ENCODE results near the gene KCNJ6. TPM values are rescaled to one million over a fixed set of nuclear protein-coding genes. Genes with fewer than 3 reads are reported as not detected.

KCNJ6 gene
- total RNA-seq, 4 donors from 2014 or later: 0.62 TPM; not detected in 3

- Histone ChIP-seq H3K36me3 (no peaks in the 10 kb centered on the region), H3K4me1 (peaks cover 0 to 7% of the 10 kb centered on the region in 2 donors), H3K27me3 (no peaks in the 10 kb centered on the region), H3K27ac (no peak overlapping the region), H3K4me3 (no peak overlapping the region), H3K9me3 (no peaks in the 10 kb centered on the region)
- no peak for DNase-seq
- intact Hi-C loops (cut with DNase I; ENCODE audit: low total_unique reads): no loop called here
- TF ChIP-seq CTCF (IDR thresholded peaks at IDR 0.05): no peak
- no peak for TF ChIP-seq POLR2A (IDR thresholded peaks at IDR 0.05)
These were observed 293.5 kb downstream of the KCNJ6 start for GRCh38 chr21:37622755-37623154.

- H3K27ac ChIP-seq: no peak overlapping the region
These were observed 295.9 kb downstream of the KCNJ6 start for GRCh38 chr21:37620401-37620800.

DNA sequence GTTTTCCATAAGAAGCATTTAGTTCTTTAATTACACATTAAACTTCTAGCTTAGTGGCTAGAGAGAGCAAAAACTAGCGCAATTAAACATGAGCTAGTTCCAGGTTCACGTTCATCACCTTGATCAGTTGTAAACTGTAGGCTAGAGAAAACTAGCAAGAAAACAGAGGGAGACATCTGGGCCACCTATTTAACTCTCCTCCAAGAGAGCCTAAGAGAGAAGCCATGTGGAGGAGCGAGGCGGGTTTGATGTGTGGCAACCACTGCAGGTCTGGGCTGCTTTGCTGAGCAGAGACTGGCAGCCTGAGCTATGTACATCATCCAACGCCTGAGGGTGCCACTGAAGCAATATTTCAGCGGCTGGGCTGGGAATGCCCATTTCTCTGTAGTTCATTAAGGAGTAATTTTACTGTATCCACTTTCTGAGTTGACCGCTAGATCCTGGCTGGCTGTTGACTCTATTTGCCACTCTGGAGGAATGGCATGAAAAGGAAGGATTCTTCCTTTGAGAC, 296.7 kb downstream of the KCNJ6 start:
- peak overlapping the region; percentile 21 to 29 for H3K27ac ChIP-seq
- peaks cover 0 to 7% of the 10 kb centered on the region in 2 donors for H3K4me1 ChIP-seq
- H3K9me3 ChIP-seq: no peaks in the 10 kb centered on the region
- intact Hi-C loops (cut with DNase I; ENCODE audit: low total_unique reads): no loop called here
- H3K36me3 ChIP-seq: no peaks in the 10 kb centered on the region
- TF ChIP-seq POLR2A (IDR thresholded peaks at IDR 0.05): no peak
- TF ChIP-seq CTCF (IDR thresholded peaks at IDR 0.05): no peak
- no peak for DNase-seq
- H3K4me3 ChIP-seq: no peak overlapping the region
- no peaks in the 10 kb centered on the region for H3K27me3 ChIP-seq

More at GRCh38 chr21:37620401-37620800, 295.9 kb downstream of the KCNJ6 start:
- Histone ChIP-seq H3K4me3 (no peak overlapping the region), H3K36me3 (no peaks in the 10 kb centered on the region), H3K4me1 (peaks cover 0 to 7% of the 10 kb centered on the region in 2 donors), H3K9me3 (no peaks in the 10 kb centered on the region), H3K27me3 (no peaks in the 10 kb centered on the region)
- intact Hi-C loops (cut with DNase I; ENCODE audit: low total_unique reads): no loop called here
- TF ChIP-seq CTCF (IDR thresholded peaks at IDR 0.05) (no peak), POLR2A (IDR thresholded peaks at IDR 0.05) (no peak)
- no peak for DNase-seq

- H3K4me3 ChIP-seq: no peak overlapping the region
- peaks cover 0 to 7% of the 10 kb centered on the region in 2 donors for H3K4me1 ChIP-seq
- intact Hi-C loops (cut with DNase I; ENCODE audit: low total_unique reads): no loop called here
- no peak for DNase-seq
- no peak overlapping the region for H3K27ac ChIP-seq
- no peak for TF ChIP-seq POLR2A (IDR thresholded peaks at IDR 0.05)
- TF ChIP-seq CTCF (IDR thresholded peaks at IDR 0.05): no peak
- no peaks in the 10 kb centered on the region for H3K36me3 ChIP-seq
- H3K9me3 ChIP-seq: no peaks in the 10 kb centered on the region
- no peaks in the 10 kb centered on the region for H3K27me3 ChIP-seq
These were observed 298.2 kb downstream of the KCNJ6 start for GRCh38 chr21:37618081-37618480.

- intact Hi-C loops (cut with DNase I; ENCODE audit: low total_unique reads): no loop called here
- Histone ChIP-seq H3K27me3 (no peaks in the 10 kb centered on the region), H3K4me3 (no peak overlapping the region), H3K36me3 (no peaks in the 10 kb centered on the region), H3K4me1 (peaks cover 0 to 7% of the 10 kb centered on the region in 2 donors), H3K27ac (no peak overlapping the region), H3K9me3 (no peaks in the 10 kb centered on the region)
- no peak for DNase-seq
- no peak for TF ChIP-seq CTCF (IDR thresholded peaks at IDR 0.05)
- TF ChIP-seq POLR2A (IDR thresholded peaks at IDR 0.05): no peak
These were observed 300.3 kb downstream of the KCNJ6 start for GRCh38 chr21:37615962-37616361.

All from uterus (tissue), 4 donors.